GM12864 (cell line): ENCODE measurements around the gene CATSPER4.

Experiments
- DNase-seq: peaks from one replicate; pipeline ENCODE4 v3.0.0-alpha.2; 2011; ENCODE audit warnings: low read depth
- H3K4me3 ChIP-seq: 2 replicates; pipeline ENCODE4 v1.5.1; 2011; ENCODE audit warnings: mild to moderate bottlenecking, low read depth, low read length, control low read depth
- CTCF ChIP-seq: IDR thresholded peaks from 2 replicates; pipeline ENCODE4 v1.5.1; 2011; ENCODE audit warnings: low read depth, mild to moderate bottlenecking, moderate library complexity, low read length, control low read depth, inconsistent platforms; ENCODE audit errors: missing control alignments

Gene CATSPER4

GRCh38 chr1:26195805-26196204 is 5.4 kb downstream of the CATSPER4 start:
- no peak overlapping the region for H3K4me3 ChIP-seq
- no peak for TF ChIP-seq CTCF
- no peak for DNase-seq

- H3K4me3 ChIP-seq: no peak overlapping the region
- DNase-seq: no peak
- TF ChIP-seq CTCF: no peak
Observed at GRCh38 chr1:26197301-26197700, 6.9 kb downstream of the CATSPER4 start.

GRCh38 chr1:26197813-26198212 is 7.4 kb downstream of the CATSPER4 start:
- no peak for TF ChIP-seq CTCF

GRCh38 chr1:26200413-26200812 is 10.0 kb downstream of the CATSPER4 start:
- H3K4me3 ChIP-seq: no peak overlapping the region

More at GRCh38 chr1:26197813-26198212, 7.4 kb downstream of the CATSPER4 start:
- DNase-seq: no peak
- no peak overlapping the region for H3K4me3 ChIP-seq

GRCh38 chr1:26203642-26204318 is 13.4 kb downstream of the CATSPER4 start:
- peak; percentile 24 for TF ChIP-seq CTCF
- H3K4me3 ChIP-seq: no peak overlapping the region
- no peak for DNase-seq

More at GRCh38 chr1:26200413-26200812, 10.0 kb downstream of the CATSPER4 start:
- DNase-seq: no peak
- no peak for TF ChIP-seq CTCF

GRCh38 chr1:26210147-26210870 is 19.9 kb downstream of the CATSPER4 start:
- no peak for TF ChIP-seq CTCF
- no peak for DNase-seq
- no peak overlapping the region for H3K4me3 ChIP-seq
